IgD-negative memory B cell (primary cell): ENCODE measurements around the gene ZNF324B. TPM values are rescaled to one million over a fixed set of nuclear protein-coding genes. Genes with fewer than 3 reads are reported as not detected.
"Not testable (repeated sequence)": the region's sequence is repeated elsewhere in the genome, so short reads cannot be mapped to it uniquely, and the experiment has no call there.

ENCODE experiments used
- H3K27ac Mint-ChIP-seq, 3 donors: one replicate each; pipeline ENCODE4 v1.8.0; 2020 to 2022; ENCODE audit warnings: mild to moderate bottlenecking in 3 of 3, mixed read lengths in 3 of 3, moderate library complexity in 1 of 3
- H3K27me3 Mint-ChIP-seq: one replicate; pipeline ENCODE4 v1.8.0; 2021; ENCODE audit warnings: mixed read lengths
- H3K36me3 Mint-ChIP-seq: one replicate; pipeline ENCODE4 v1.8.0; 2020; ENCODE audit warnings: mild to moderate bottlenecking, mixed read lengths
- H3K4me1 Mint-ChIP-seq, 3 donors: one replicate each; pipeline ENCODE4 v1.8.0; 2020 to 2022; ENCODE audit warnings: mixed read lengths in 3 of 3, mild to moderate bottlenecking in 1 of 3
- H3K4me3 Mint-ChIP-seq, 4 donors: one replicate each; pipeline ENCODE4 v1.8.0; 2020 to 2022; ENCODE audit warnings: mild to moderate bottlenecking in 4 of 4, mixed read lengths in 4 of 4, moderate library complexity in 3 of 4
- H3K9me3 Mint-ChIP-seq, 3 donors: one replicate each; pipeline ENCODE4 v1.8.0; 2020 to 2021; ENCODE audit warnings: mixed read lengths in 3 of 3, mild to moderate bottlenecking in 1 of 3
- polyA plus RNA-seq: library from polyadenylated mRNA; unstranded; fragments of 300-500 nt; fragmentation: Illumina TruSeq; gene quantifications from one replicate; pipeline ENCODE4 v1.2.3, GENCODE V29; 2021

Gene ZNF324B
- 1.6 TPM for polyA plus RNA-seq

- H3K4me3 Mint-ChIP-seq: peak within 1 kb of the TSS; percentile 82 to 95 (median 92)
These were observed at the start of gene ZNF324B for GRCh38 chr19:58451358-58452101. Gene ZNF324B (plus strand): TSS chr19:58451622. CDS start chr19:58453702, 2,080 bp downstream.

GRCh38 chr19:58401840-58402421 is 49.5 kb upstream of the ZNF324B start:
- peaks cover 0 to 3% (median 1%) of the 10 kb centered on the region in 3 donors for H3K9me3 Mint-ChIP-seq
- peak overlapping the region in 3 of 4 donors; percentile 16 to 85 (median 68) for H3K4me3 Mint-ChIP-seq
- no peaks in the 10 kb centered on the region for H3K36me3 Mint-ChIP-seq
- H3K27ac Mint-ChIP-seq: peak overlapping the region in 2 of 3 donors; percentile 46 to 62
- peaks cover 4 to 9% (median 9%) of the 10 kb centered on the region in 3 donors for H3K4me1 Mint-ChIP-seq
- H3K27me3 Mint-ChIP-seq: peaks cover 9% of the 10 kb centered on the region

More at GRCh38 chr19:58451358-58452101, at the start of gene ZNF324B:
- peak within 1 kb of the TSS in 2 of 3 donors; percentile 80 to 87 for H3K27ac Mint-ChIP-seq
- peaks cover 10% of the 10 kb centered on the region for H3K27me3 Mint-ChIP-seq
- H3K9me3 Mint-ChIP-seq: peaks cover 3 to 6% (median 4%) of the 10 kb centered on the region in 3 donors
- H3K4me1 Mint-ChIP-seq: peaks cover 10 to 15% (median 11%) of the 10 kb centered on the region in 3 donors
- peaks cover 3% of the 10 kb centered on the region for H3K36me3 Mint-ChIP-seq

GRCh38 chr19:58403920-58404478 is 47.4 kb upstream of the ZNF324B start:
- not testable (repeated sequence) for H3K27me3 Mint-ChIP-seq, H3K27ac Mint-ChIP-seq, H3K9me3 Mint-ChIP-seq, H3K36me3 Mint-ChIP-seq
- Mint-ChIP-seq H3K4me1 (peaks cover 14 to 23% (median 19%) of the 10 kb centered on the region in 3 donors), H3K4me3 (peak overlapping the region in 1 of 4 donors; percentile 25)

- Mint-ChIP-seq H3K4me3 (peak overlapping the region; percentile 97 to 99 (median 98)), H3K27me3 (no peaks in the 10 kb centered on the region), H3K9me3 (peaks cover 0 to 1% (median 0%) of the 10 kb centered on the region in 3 donors), H3K4me1 (peaks cover 15 to 24% (median 22%) of the 10 kb centered on the region in 3 donors), H3K27ac (peak overlapping the region in 2 of 3 donors; percentile 59 to 95), H3K36me3 (peaks cover 2% of the 10 kb centered on the region)
These were observed 44.4 kb upstream of the ZNF324B start for GRCh38 chr19:58406818-58407657.

- H3K27me3 Mint-ChIP-seq: no peaks in the 10 kb centered on the region
- peak overlapping the region; percentile 59 to 96 (median 95) for H3K27ac Mint-ChIP-seq
- peaks cover 15 to 24% (median 22%) of the 10 kb centered on the region in 3 donors for H3K4me1 Mint-ChIP-seq
- peak overlapping the region; percentile 97 to 99 (median 98) for H3K4me3 Mint-ChIP-seq
- peaks cover 0 to 1% (median 0%) of the 10 kb centered on the region in 3 donors for H3K9me3 Mint-ChIP-seq
- H3K36me3 Mint-ChIP-seq: peaks cover 5% of the 10 kb centered on the region
These were observed 43.7 kb upstream of the ZNF324B start for GRCh38 chr19:58407658-58408151.

- Mint-ChIP-seq H3K4me1 (peaks cover 15 to 24% (median 22%) of the 10 kb centered on the region in 3 donors), H3K27me3 (no peaks in the 10 kb centered on the region), H3K4me3 (peak within 1 kb of the TSS; percentile 97 to 99 (median 98)), H3K27ac (peak within 1 kb of the TSS; percentile 94 to 96 (median 95)), H3K9me3 (peaks cover 0 to 1% (median 0%) of the 10 kb centered on the region in 3 donors), H3K36me3 (peaks cover 7% of the 10 kb centered on the region)
These were observed 43.0 kb upstream of the ZNF324B start, which contains the start of gene ZNF584 for GRCh38 chr19:58408152-58409009. Gene ZNF584 (plus strand): TSS chr19:58408649. CDS start chr19:58409148, 499 bp downstream.

GRCh38 chr19:58409010-58409790 is 42.2 kb upstream of the ZNF324B start:
- Mint-ChIP-seq H3K9me3 (peaks cover 0 to 1% (median 0%) of the 10 kb centered on the region in 3 donors), H3K36me3 (peaks cover 7% of the 10 kb centered on the region), H3K27ac (peak overlapping the region in 2 of 3 donors; percentile 46 to 74), H3K27me3 (no peaks in the 10 kb centered on the region), H3K4me1 (peaks cover 15 to 24% (median 22%) of the 10 kb centered on the region in 3 donors), H3K4me3 (peak overlapping the region; percentile 97 to 99 (median 98))

GRCh38 chr19:58416604-58417003 is 34.8 kb upstream of the ZNF324B start:
- Mint-ChIP-seq H3K36me3 (peaks cover 23% of the 10 kb centered on the region), H3K4me3 (no peak overlapping the region), H3K9me3 (no peaks in the 10 kb centered on the region), H3K4me1 (no peaks in the 10 kb centered on the region), H3K27ac (no peak overlapping the region), H3K27me3 (no peaks in the 10 kb centered on the region)

- Mint-ChIP-seq H3K9me3 (no peaks in the 10 kb centered on the region), H3K4me1 (no peaks in the 10 kb centered on the region), H3K4me3 (no peak overlapping the region), H3K27me3 (no peaks in the 10 kb centered on the region), H3K27ac (no peak overlapping the region), H3K36me3 (peaks cover 23% of the 10 kb centered on the region)
These were observed 34.4 kb upstream of the ZNF324B start for GRCh38 chr19:58417071-58417470.

- Mint-ChIP-seq H3K36me3 (peaks cover 13% of the 10 kb centered on the region), H3K9me3 (peaks cover 7 to 23% (median 20%) of the 10 kb centered on the region in 3 donors), H3K4me1 (no peaks in the 10 kb centered on the region), H3K27me3 (no peaks in the 10 kb centered on the region), H3K4me3 (peak overlapping the region in 1 of 4 donors; percentile 77), H3K27ac (no peak overlapping the region)
These were observed 22.8 kb upstream of the ZNF324B start for GRCh38 chr19:58428617-58429016.

GRCh38 chr19:58429745-58430144 is 21.7 kb upstream of the ZNF324B start:
- Mint-ChIP-seq H3K4me1 (no peaks in the 10 kb centered on the region), H3K27me3 (no peaks in the 10 kb centered on the region), H3K27ac (no peak overlapping the region), H3K9me3 (peaks cover 7 to 28% (median 25%) of the 10 kb centered on the region in 3 donors), H3K4me3 (no peak overlapping the region), H3K36me3 (peaks cover 15% of the 10 kb centered on the region)

GRCh38 chr19:58434217-58434616 is 17.2 kb upstream of the ZNF324B start:
- Mint-ChIP-seq H3K27ac (no peak overlapping the region), H3K4me3 (peak overlapping the region in 2 of 4 donors; percentile 47 to 65), H3K9me3 (peaks cover 21 to 43% (median 26%) of the 10 kb centered on the region in 3 donors), H3K36me3 (peaks cover 28% of the 10 kb centered on the region), H3K4me1 (peaks cover 0 to 8% (median 4%) of the 10 kb centered on the region in 3 donors), H3K27me3 (no peaks in the 10 kb centered on the region)
